Measurements from ENCODE around the gene TMED10.

TMED10 gene

DNA sequence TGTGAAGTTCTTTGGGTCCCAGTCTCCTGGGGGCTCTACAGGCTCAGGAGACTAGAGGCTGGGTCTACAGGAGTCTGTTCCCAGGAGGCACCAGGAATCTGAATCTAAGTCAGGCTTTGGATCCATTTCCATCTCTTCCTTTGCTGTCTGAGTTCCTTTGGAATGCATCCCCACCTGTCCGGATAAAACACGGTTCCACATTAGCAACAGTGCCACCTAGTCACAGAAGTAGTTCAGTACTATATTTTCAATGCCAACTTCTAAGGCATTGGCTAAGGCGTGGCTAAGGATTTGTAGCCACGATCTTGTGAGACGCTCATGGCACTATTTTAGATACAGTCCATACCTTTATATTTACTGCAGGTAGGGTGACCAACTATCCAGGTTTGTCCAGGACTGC, 91.9 kb downstream of the TMED10 start:
- DNase-seq (ENCODE audit: low read depth) = no peak

DNA sequence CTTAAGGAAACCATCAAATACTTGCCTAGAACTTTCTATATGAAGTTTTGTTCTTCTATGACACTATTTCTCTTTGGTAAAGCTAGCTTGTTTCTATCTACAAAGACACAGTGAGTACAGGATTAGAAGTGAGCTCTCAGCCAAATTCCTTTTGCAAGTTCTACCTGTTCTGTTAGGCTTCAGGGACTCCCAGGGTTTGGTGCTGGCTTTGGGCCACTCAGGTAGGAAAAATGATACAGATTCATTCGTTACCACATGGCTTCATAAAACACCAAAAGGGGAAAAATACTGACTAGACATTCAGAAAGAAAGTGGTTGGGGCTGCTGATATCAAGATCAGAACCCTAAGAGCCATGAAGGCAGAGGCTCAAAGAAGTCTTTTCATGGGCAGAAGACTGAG, 93.1 kb downstream of the TMED10 start:
- DNase-seq (ENCODE audit: low read depth) = no peak

DNA sequence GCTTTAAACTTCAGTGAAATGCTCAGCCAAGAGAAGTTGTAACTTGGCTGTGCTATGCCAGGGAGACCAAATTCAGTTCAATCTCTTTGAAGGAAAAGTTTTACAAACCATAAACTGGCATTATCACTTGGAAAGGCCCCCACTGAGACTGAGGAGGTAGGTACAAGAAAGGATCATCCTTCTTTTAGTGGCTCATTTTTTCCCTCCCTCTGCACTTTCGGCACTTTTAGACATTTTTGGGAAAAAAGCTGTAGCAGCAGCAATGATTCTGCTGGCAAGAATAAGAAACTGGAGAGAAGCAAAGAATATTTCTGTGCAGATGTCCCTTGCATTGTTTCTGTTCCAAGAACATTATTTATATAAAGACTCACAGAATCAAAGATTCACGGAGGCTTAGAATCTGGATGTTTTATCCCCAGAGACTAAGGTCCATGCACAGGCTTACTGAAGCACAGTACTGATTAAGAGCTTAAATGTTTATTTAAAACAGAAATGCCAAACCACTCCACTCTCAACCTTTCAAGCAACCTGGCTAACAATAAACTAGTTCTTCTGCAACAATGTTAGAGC, 94.7 kb downstream of the TMED10 start:
- DNase-seq (ENCODE audit: low read depth) = no peak

Data from stimulated activated CD8-positive, alpha-beta memory T cell treated with anti-CD3 and anti-CD28 coated beads, Interleukin-12 subunit alpha, Interleukin-12 subunit beta, amount 100 ng/mL, for 4 hours (primary cell).